WTC11 (cell line): ENCODE data around the gene SEMA4C. TPM values are rescaled to one million over a fixed set of nuclear protein-coding genes. Genes with fewer than 3 reads are reported as not detected.

ENCODE experiments used
- ATAC-seq: fragments of 200-7000 bp; cut with Tn5 transposase; 2 replicates; pipeline ENCODE4 v1.10.0; 2021; ENCODE audit warnings: mild to moderate bottlenecking, moderate library complexity
- CTCF ChIA-PET: fragments of 300-600 bp; sonication (Branson Sonifier 250); formaldehyde crosslinking; loops from one replicate; lab custom pipeline; 2021; ENCODE audit warnings: antibody characterized with exemption; lab: Charles Lee
- POLR2A ChIA-PET: fragments of 350-600 bp; sonication (Branson Sonifier 250); formaldehyde crosslinking; loops from one replicate; lab custom pipeline; 2021; ENCODE audit warnings: antibody characterized with exemption; lab: Charles Lee
- DNase-seq: peaks from one replicate; pipeline ENCODE4 v3.0.0; 2021; ENCODE audit warnings: low spot score
- H3K27ac Mint-ChIP-seq: 2 replicates; pipeline ENCODE4 v1.8.0; 2021; ENCODE audit warnings: mixed read lengths
- H3K27me3 Mint-ChIP-seq: 2 replicates; pipeline ENCODE4 v1.8.0; 2021; ENCODE audit warnings: low read depth, mild to moderate bottlenecking, moderate library complexity, mixed read lengths
- H3K36me3 Mint-ChIP-seq: 2 replicates; pipeline ENCODE4 v1.8.0; 2021; ENCODE audit warnings: mixed read lengths
- H3K4me1 Mint-ChIP-seq: 2 replicates; pipeline ENCODE4 v1.8.0; 2022; ENCODE audit warnings: mixed read lengths
- H3K4me3 Mint-ChIP-seq: 2 replicates; pipeline ENCODE4 v1.8.0; 2021; ENCODE audit warnings: mild to moderate bottlenecking, moderate library complexity, mixed read lengths
- H3K9me3 Mint-ChIP-seq: 2 replicates; pipeline ENCODE4 v1.8.0; 2021; ENCODE audit warnings: mixed read lengths
- ELF4 ChIP-seq: sonication (generic); formaldehyde crosslinking; IDR thresholded peaks from 2 replicates; pipeline ENCODE4 v1.8.1; 2022; ENCODE audit warnings: low read depth, mild to moderate bottlenecking, moderate library complexity, missing genetic modification reagents
- FOXJ3 ChIP-seq: sonication (generic); formaldehyde crosslinking; IDR thresholded peaks from 2 replicates; pipeline ENCODE4 v1.9.0; 2021; ENCODE audit warnings: missing genetic modification reagents, mild to moderate bottlenecking, borderline replicate concordance
- NR1H2 ChIP-seq: sonication (generic); formaldehyde crosslinking; IDR thresholded peaks from 2 replicates; pipeline ENCODE4 v1.9.0; 2021; ENCODE audit warnings: mild to moderate bottlenecking, moderate library complexity, missing genetic modification reagents
- PRRX2 ChIP-seq: fragments of 250-450 bp; sonication (Bioruptor Pico); IDR thresholded peaks from 2 replicates; pipeline ENCODE4 v1.8.0; 2021; ENCODE audit warnings: mild to moderate bottlenecking
- RELA ChIP-seq: sonication (generic); formaldehyde crosslinking; IDR thresholded peaks from 2 replicates; pipeline ENCODE4 v1.8.1; 2022; ENCODE audit warnings: missing genetic modification reagents, mild to moderate bottlenecking, borderline replicate concordance
- SMAD4 ChIP-seq: sonication (generic); formaldehyde crosslinking; IDR thresholded peaks from 2 replicates; pipeline ENCODE4 v1.8.0; 2022; ENCODE audit warnings: mild to moderate bottlenecking, missing genetic modification reagents
- ZBTB21 ChIP-seq: sonication (generic); formaldehyde crosslinking; IDR thresholded peaks from 2 replicates; pipeline ENCODE4 v1.8.1; 2023; ENCODE audit warnings: mild to moderate bottlenecking, missing genetic modification reagents, borderline replicate concordance
- ZNF416 ChIP-seq: fragments of 250-450 bp; sonication (Bioruptor Pico); IDR thresholded peaks from 2 replicates; pipeline ENCODE4 v1.9.0; 2021; ENCODE audit warnings: mild to moderate bottlenecking, inconsistent platforms
- total RNA-seq: library from RNA; stranded (reverse); gene quantifications from 3 replicates; pipeline ENCODE4 v1.2.3, GENCODE V29; 2021
- TF ChIP-seq, protein P1 (sequence below): sonication (generic); formaldehyde crosslinking; IDR thresholded peaks from 2 replicates; pipeline ENCODE4 v1.8.0; 2022; ENCODE audit warnings: mild to moderate bottlenecking, missing genetic modification reagents
- TF ChIP-seq, protein P2 (sequence below): sonication (generic); formaldehyde crosslinking; conservative IDR thresholded peaks from 2 replicates; pipeline ENCODE4 v1.8.1; 2022; ENCODE audit warnings: mild to moderate bottlenecking, missing genetic modification reagents
- TF ChIP-seq, protein P3 (sequence below): fragments of 250-450 bp; sonication (Bioruptor Pico); IDR thresholded peaks from 2 replicates; pipeline ENCODE4 v1.8.0; 2021; ENCODE audit warnings: mild to moderate bottlenecking
- TF ChIP-seq, protein P4 (sequence below): sonication (generic); formaldehyde crosslinking; IDR thresholded peaks from 2 replicates; pipeline ENCODE4 v1.8.1; 2023; ENCODE audit warnings: mild to moderate bottlenecking, missing genetic modification reagents
- TF ChIP-seq, protein P5 (sequence below): sonication (generic); formaldehyde crosslinking; IDR thresholded peaks from 2 replicates; pipeline ENCODE4 v1.8.0; 2022; ENCODE audit warnings: missing genetic modification reagents
- TF ChIP-seq, protein P6 (sequence below): sonication (generic); formaldehyde crosslinking; IDR thresholded peaks from 2 replicates; pipeline ENCODE4 v1.8.0; 2022; ENCODE audit warnings: mild to moderate bottlenecking, missing genetic modification reagents
- TF ChIP-seq, protein P7 (sequence below): sonication (generic); formaldehyde crosslinking; IDR thresholded peaks from 2 replicates; pipeline ENCODE4 v1.8.1; 2022; ENCODE audit warnings: low read depth, mild to moderate bottlenecking, moderate library complexity, missing genetic modification reagents, borderline replicate concordance

Gene SEMA4C
- total RNA-seq, 1 experiment from 2014 or later, result 81.6 TPM

DNA sequence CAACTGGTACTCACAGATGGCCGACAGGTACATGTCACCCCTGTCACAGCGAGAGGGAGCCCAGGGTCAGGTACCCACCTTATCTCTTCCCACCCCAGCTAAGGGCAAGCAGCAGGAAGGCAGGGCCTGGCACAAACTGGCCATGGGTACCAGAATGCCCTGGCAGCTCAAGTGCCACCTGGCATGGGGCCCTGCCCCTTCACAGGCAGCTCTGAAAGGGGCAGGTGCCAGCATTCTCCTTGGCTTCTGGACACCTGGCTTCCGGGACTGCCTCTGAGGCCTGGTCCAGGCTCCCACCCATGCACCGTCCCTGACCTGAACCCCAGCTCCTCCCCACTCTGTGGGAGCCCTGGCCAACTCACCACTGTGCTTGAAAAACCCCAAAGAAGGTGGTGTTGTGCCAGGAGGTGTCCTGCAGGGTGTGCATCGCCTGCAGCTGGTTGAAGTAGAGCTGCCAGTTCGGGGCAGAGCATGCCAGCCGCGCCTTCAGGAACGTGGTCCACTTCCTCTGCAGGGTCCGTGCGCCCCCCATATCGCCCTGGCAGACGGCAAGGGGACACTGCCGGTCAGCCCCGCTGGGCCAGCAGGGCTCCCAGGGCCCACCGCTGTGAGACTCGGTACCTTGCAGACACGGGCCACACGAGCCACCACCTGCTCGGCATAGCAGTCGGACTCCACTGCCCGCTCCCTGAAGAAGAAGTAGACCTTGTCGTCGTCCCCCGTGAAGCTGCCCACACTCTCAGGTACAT, 5.4 kb downstream of the SEMA4C start:
- no peak for TF ChIP-seq FOXJ3 (CRISPR knock-in tag)
- TF ChIP-seq, protein P1, sequence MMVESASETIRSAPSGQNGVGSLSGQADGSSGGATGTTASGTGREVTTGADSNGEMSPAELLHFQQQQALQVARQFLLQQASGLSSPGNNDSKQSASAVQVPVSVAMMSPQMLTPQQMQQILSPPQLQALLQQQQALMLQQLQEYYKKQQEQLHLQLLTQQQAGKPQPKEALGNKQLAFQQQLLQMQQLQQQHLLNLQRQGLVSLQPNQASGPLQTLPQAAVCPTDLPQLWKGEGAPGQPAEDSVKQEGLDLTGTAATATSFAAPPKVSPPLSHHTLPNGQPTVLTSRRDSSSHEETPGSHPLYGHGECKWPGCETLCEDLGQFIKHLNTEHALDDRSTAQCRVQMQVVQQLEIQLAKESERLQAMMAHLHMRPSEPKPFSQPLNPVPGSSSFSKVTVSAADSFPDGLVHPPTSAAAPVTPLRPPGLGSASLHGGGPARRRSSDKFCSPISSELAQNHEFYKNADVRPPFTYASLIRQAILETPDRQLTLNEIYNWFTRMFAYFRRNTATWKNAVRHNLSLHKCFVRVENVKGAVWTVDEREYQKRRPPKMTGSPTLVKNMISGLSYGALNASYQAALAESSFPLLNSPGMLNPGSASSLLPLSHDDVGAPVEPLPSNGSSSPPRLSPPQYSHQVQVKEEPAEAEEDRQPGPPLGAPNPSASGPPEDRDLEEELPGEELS (CRISPR knock-in tag), result no peak
- TF ChIP-seq, protein P2, sequence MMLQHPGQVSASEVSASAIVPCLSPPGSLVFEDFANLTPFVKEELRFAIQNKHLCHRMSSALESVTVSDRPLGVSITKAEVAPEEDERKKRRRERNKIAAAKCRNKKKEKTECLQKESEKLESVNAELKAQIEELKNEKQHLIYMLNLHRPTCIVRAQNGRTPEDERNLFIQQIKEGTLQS (CRISPR knock-in tag), result no peak
- TF ChIP-seq, protein P3, sequence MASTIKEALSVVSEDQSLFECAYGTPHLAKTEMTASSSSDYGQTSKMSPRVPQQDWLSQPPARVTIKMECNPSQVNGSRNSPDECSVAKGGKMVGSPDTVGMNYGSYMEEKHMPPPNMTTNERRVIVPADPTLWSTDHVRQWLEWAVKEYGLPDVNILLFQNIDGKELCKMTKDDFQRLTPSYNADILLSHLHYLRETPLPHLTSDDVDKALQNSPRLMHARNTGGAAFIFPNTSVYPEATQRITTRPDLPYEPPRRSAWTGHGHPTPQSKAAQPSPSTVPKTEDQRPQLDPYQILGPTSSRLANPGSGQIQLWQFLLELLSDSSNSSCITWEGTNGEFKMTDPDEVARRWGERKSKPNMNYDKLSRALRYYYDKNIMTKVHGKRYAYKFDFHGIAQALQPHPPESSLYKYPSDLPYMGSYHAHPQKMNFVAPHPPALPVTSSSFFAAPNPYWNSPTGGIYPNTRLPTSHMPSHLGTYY (CRISPR knock-in tag), result no peak
- TF ChIP-seq PRRX2 (CRISPR knock-in tag), result no peak
- no peak for TF ChIP-seq ZNF416 (CRISPR knock-in tag)
- no peak for TF ChIP-seq NR1H2 (CRISPR knock-in tag)
- TF ChIP-seq, protein P4, sequence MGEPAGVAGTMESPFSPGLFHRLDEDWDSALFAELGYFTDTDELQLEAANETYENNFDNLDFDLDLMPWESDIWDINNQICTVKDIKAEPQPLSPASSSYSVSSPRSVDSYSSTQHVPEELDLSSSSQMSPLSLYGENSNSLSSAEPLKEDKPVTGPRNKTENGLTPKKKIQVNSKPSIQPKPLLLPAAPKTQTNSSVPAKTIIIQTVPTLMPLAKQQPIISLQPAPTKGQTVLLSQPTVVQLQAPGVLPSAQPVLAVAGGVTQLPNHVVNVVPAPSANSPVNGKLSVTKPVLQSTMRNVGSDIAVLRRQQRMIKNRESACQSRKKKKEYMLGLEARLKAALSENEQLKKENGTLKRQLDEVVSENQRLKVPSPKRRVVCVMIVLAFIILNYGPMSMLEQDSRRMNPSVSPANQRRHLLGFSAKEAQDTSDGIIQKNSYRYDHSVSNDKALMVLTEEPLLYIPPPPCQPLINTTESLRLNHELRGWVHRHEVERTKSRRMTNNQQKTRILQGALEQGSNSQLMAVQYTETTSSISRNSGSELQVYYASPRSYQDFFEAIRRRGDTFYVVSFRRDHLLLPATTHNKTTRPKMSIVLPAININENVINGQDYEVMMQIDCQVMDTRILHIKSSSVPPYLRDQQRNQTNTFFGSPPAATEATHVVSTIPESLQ (CRISPR knock-in tag), result no peak
- TF ChIP-seq, protein P5, sequence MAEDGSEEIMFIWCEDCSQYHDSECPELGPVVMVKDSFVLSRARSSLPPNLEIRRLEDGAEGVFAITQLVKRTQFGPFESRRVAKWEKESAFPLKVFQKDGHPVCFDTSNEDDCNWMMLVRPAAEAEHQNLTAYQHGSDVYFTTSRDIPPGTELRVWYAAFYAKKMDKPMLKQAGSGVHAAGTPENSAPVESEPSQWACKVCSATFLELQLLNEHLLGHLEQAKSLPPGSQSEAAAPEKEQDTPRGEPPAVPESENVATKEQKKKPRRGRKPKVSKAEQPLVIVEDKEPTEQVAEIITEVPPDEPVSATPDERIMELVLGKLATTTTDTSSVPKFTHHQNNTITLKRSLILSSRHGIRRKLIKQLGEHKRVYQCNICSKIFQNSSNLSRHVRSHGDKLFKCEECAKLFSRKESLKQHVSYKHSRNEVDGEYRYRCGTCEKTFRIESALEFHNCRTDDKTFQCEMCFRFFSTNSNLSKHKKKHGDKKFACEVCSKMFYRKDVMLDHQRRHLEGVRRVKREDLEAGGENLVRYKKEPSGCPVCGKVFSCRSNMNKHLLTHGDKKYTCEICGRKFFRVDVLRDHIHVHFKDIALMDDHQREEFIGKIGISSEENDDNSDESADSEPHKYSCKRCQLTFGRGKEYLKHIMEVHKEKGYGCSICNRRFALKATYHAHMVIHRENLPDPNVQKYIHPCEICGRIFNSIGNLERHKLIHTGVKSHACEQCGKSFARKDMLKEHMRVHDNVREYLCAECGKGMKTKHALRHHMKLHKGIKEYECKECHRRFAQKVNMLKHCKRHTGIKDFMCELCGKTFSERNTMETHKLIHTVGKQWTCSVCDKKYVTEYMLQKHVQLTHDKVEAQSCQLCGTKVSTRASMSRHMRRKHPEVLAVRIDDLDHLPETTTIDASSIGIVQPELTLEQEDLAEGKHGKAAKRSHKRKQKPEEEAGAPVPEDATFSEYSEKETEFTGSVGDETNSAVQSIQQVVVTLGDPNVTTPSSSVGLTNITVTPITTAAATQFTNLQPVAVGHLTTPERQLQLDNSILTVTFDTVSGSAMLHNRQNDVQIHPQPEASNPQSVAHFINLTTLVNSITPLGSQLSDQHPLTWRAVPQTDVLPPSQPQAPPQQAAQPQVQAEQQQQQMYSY (CRISPR knock-in tag), result no peak
- TF ChIP-seq ELF4, result no peak
- Mint-ChIP-seq H3K9me3 (no peaks in the 10 kb centered on the region), H3K4me3 (no peak overlapping the region), H3K27me3 (no peaks in the 10 kb centered on the region), H3K4me1 (peaks cover 13% of the 10 kb centered on the region), H3K36me3 (peaks cover 41% of the 10 kb centered on the region), H3K27ac (no peak overlapping the region)
- ChIA-PET POLR2A (no interaction called here), CTCF (interaction anchor here (1.5 kb wide), 1 partner anchor 86 kb away, joined by 3 read pairs; no protein-coding TSS in a partner anchor)
- DNase-seq (no peak), ATAC-seq (no peak)

DNA sequence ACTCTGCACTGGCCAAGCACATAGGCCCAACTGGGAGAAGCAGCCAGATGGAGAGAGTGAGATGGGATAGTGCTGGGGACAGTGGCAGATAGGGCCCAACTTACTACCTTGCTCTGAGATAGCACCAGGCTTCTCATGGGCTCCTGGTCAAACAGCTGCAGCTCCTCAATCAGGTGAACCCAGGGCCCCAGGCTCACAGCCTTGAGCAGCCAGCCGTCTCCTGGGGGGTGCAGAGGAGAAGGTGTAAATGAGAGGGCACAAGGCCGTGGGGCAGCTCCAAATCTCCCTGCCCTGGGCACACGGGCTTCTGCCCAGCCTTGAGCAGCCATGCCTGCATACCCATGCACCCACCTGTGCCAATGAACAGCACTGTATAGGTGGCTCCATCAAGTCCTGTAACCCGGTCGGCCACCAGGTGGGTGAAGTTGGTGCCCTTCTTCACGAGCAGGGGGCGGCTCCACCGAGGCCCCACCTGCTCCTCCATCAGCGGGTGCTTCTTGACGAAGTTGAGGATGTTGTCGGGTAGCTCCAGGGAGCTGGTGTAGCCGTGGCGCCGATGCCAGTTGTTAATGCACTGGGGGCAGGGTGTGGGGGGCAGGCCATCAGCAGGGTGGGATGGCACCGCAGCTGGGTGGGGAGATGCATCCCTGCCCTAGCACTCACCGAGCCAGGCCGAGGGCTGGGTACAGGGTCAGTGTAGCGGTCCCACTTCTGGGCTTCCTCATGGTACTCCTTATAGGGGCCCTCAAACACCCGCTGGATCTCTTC, 6.1 kb downstream of the SEMA4C start:
- ATAC-seq (no peak), DNase-seq (no peak)
- Mint-ChIP-seq H3K9me3 (no peaks in the 10 kb centered on the region), H3K27me3 (no peaks in the 10 kb centered on the region), H3K36me3 (peaks cover 41% of the 10 kb centered on the region), H3K4me1 (peaks cover 21% of the 10 kb centered on the region), H3K4me3 (no peak overlapping the region), H3K27ac (no peak overlapping the region; the same call in 1 of the 2 replicates)
- ChIA-PET CTCF (interaction anchor here (0.7 to 1.5 kb wide), 2 partner anchors 87 kb away, joined by 3 read pairs; no protein-coding TSS in a partner anchor), POLR2A (no interaction called here)
- TF ChIP-seq, protein P6, sequence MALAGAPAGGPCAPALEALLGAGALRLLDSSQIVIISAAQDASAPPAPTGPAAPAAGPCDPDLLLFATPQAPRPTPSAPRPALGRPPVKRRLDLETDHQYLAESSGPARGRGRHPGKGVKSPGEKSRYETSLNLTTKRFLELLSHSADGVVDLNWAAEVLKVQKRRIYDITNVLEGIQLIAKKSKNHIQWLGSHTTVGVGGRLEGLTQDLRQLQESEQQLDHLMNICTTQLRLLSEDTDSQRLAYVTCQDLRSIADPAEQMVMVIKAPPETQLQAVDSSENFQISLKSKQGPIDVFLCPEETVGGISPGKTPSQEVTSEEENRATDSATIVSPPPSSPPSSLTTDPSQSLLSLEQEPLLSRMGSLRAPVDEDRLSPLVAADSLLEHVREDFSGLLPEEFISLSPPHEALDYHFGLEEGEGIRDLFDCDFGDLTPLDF (CRISPR knock-in tag), result no peak
- TF ChIP-seq, protein P7, sequence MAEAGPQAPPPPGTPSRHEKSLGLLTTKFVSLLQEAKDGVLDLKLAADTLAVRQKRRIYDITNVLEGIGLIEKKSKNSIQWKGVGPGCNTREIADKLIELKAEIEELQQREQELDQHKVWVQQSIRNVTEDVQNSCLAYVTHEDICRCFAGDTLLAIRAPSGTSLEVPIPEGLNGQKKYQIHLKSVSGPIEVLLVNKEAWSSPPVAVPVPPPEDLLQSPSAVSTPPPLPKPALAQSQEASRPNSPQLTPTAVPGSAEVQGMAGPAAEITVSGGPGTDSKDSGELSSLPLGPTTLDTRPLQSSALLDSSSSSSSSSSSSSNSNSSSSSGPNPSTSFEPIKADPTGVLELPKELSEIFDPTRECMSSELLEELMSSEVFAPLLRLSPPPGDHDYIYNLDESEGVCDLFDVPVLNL (CRISPR knock-in tag), result no peak
- TF ChIP-seq ZBTB21 (CRISPR knock-in tag), result no peak
- TF ChIP-seq, protein P2 (CRISPR knock-in tag), result no peak
- no peak for TF ChIP-seq SMAD4 (CRISPR knock-in tag)
- TF ChIP-seq, protein P5 (CRISPR knock-in tag), result no peak
- no peak for TF ChIP-seq RELA (CRISPR knock-in tag)
